BJ (cell line): Measurements from ENCODE around the gene BAG5. TPM values are rescaled to one million over a fixed set of nuclear protein-coding genes. Genes with fewer than 3 reads are reported as not detected.

Experiments used
- CTCF ChIA-PET: fragments of 350-600 bp; formaldehyde crosslinking; extraction: SDS; loops from one replicate; lab custom pipeline; 2021; ENCODE audit warnings: antibody characterized with exemption, inconsistent platforms; lab: Yijun Ruan, JAX
- POLR2A ChIA-PET: fragments of 300-600 bp; sonication (Branson Sonifier 250); formaldehyde crosslinking; extraction: SDS; loops from one replicate; lab custom pipeline; 2021; ENCODE audit warnings: antibody characterized with exemption; lab: Charles Lee
- DNase-seq: peaks from one replicate; pipeline ENCODE4 v3.0.0-alpha.2; 2011; ENCODE audit warnings: low read depth
- H3K27me3 ChIP-seq: 2 replicates; pipeline ENCODE4 v1.6.0; 2011; ENCODE audit warnings: low read length; ENCODE audit not compliant: control insufficient read depth, insufficient read depth
- H3K36me3 ChIP-seq: 2 replicates; pipeline ENCODE4 v1.5.1; 2011; ENCODE audit warnings: low read length; ENCODE audit not compliant: control insufficient read depth, insufficient read depth
- H3K4me3 ChIP-seq: 2 replicates; pipeline ENCODE4 v1.5.1; 2011; ENCODE audit warnings: low read depth, mild to moderate bottlenecking, control low read depth, low read length
- CTCF ChIP-seq: IDR thresholded peaks from 2 replicates; pipeline ENCODE4 v1.5.1; 2011; ENCODE audit warnings: low read depth, mild to moderate bottlenecking, control low read depth, inconsistent platforms, low read length, moderate library complexity; ENCODE audit not compliant: insufficient read depth
- polyA plus RNA-seq: library from polyadenylated mRNA; depleted of rRNA; stranded (reverse); fragments of >200 nt; gene quantifications from 2 replicates; pipeline ENCODE4 v1.2.3, GENCODE V29; 2011

BAG5 gene
- polyA plus RNA-seq, 1 experiment: 4.9 TPM

- Histone ChIP-seq H3K27me3 (no peaks in the 10 kb centered on the region), H3K36me3 (peaks cover 5% of the 10 kb centered on the region), H3K4me3 (no peak overlapping the region)
- no peak for TF ChIP-seq CTCF
- no peak for DNase-seq
- CTCF ChIA-PET: interaction anchor here (1.3 to 3.0 kb wide), 3 partner anchors 9 to 17 kb away, joined by 4 to 11 read pairs (median 6); no protein-coding TSS in a partner anchor
- POLR2A ChIA-PET: no interaction called here
Observed at GRCh38 chr14:103530390-103530789, 32.1 kb downstream of the BAG5 start.

DNA sequence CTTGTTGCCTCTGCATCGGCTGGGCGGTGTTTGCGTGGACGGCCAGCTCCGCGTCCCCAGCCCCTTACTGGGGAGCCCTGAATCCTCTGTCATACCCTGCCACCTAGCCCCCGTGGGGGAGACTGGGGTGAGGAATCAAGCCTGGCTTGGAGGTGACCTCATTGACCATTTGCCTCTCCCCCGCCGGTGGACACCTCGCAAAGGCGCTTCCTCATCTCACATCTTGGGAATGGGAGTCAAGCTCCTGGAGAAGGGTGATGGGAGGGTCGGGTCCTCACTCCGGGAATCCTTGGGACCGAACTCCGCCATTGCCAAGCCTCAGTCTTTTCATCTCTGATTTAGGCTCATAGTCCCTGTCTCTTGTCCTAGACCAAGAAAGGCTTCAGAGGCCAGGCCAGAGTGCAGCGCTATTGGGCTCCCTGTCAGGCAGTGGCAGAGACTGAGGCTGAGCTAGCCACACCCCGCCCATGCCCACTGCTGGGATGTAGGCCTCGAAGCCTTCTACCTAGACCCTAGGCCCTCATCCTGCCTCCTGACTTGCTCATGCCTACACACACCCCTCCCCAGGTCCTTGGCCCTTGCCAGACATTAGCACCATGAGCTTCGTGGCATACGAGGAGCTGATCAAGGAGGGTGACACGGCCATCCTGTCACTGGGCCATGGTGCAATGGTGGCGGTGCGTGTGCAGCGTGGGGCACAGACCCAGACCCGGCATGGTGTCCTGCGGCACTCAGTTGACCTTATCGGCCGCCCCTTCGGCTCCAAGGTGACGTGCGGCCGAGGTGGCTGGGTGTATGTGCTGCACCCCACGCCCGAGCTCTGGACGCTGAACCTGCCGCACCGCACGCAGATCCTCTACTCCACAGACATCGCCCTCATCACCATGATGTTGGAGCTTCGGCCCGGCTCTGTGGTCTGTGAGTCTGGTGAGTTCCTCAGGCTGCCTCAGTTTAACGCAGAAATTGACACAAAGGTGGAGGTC, 32.8 kb downstream of the BAG5 start:
- TF ChIP-seq CTCF: no peak
- peak overlapping the region; percentile 96 for H3K4me3 ChIP-seq
- CTCF ChIA-PET: interaction anchor here (1.3 to 3.0 kb wide), 5 partner anchors 9 to 30 kb away, joined by 4 to 18 read pairs (median 8); no protein-coding TSS in a partner anchor
- POLR2A ChIA-PET: no interaction called here
- H3K36me3 ChIP-seq: peaks cover 5% of the 10 kb centered on the region
- H3K27me3 ChIP-seq: no peaks in the 10 kb centered on the region
- no peak for DNase-seq

- H3K27me3 ChIP-seq: peaks cover under 1% of the 10 kb centered on the region; the same call in 1 of the 2 replicates
- peaks cover 4% of the 10 kb centered on the region for H3K36me3 ChIP-seq
- POLR2A ChIA-PET: interaction anchor here (0.7 kb wide), 1 partner anchor 10 kb away, joined by 13 read pairs; no protein-coding TSS in a partner anchor
- H3K4me3 ChIP-seq: peak within 1 kb of the TSS; percentile 96
- DNase-seq: no peak
- no peak for TF ChIP-seq CTCF
- CTCF ChIA-PET: interaction anchor here (1.5 to 3.0 kb wide), 7 partner anchors 8 to 29 kb away, joined by 6 to 18 read pairs (median 9); no protein-coding TSS in a partner anchor
Observed at GRCh38 chr14:103528587-103529382, 33.7 kb downstream of the BAG5 start, which contains the start of gene TRMT61A. Gene TRMT61A, plus strand, starts transcription at chr14:103529196. Its CDS starts 783 bp downstream, at chr14:103529979.

DNA sequence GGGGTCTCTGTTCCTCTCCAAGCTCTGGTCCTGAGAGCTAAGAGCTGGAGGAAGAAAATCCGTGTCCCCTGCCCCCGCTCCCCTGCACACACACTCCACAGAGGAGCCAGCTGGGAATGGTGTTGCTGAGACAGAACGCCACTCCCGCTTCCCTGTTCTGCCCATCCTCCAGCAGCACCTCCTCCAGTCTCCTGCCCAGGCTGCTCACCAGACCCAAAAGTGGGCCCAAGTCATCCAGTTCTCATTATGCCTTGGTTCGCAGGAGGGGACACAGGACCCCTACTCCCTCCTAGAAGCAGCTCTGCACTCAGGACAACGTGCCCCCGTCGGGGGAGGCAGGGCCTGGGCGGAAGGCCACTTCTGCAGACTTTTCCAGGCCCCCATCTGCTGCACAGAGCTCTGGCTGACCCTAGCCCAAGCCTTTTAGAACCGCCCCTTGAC, 34.3 kb downstream of the BAG5 start:
- no peak for DNase-seq
- POLR2A ChIA-PET: interaction anchor here (0.7 kb wide), 1 partner anchor 9 kb away, joined by 3 read pairs; no protein-coding TSS in a partner anchor
- CTCF ChIA-PET: interaction anchor here (1.5 to 3.0 kb wide), 6 partner anchors 7 to 28 kb away, joined by 6 to 18 read pairs (median 10); no protein-coding TSS in a partner anchor
- Histone ChIP-seq H3K36me3 (peaks cover 1% of the 10 kb centered on the region), H3K27me3 (peaks cover 1% of the 10 kb centered on the region; the same call in 1 of the 2 replicates), H3K4me3 (peak overlapping the region; percentile 57)
- TF ChIP-seq CTCF: no peak
